B cell (primary cell): ENCODE results near the gene TAT. TPM values are rescaled to one million over a fixed set of nuclear protein-coding genes. Genes with fewer than 3 reads are reported as not detected.
"Not testable (repeated sequence)": the region's sequence is repeated elsewhere in the genome, so short reads cannot be mapped to it uniquely, and the experiment has no call there.

ENCODE experiments used
- ATAC-seq: fragments of 200-7000 bp; cut with Tn5 transposase; one replicate; pipeline ENCODE4 v1.10.0; 2021; ENCODE audit warnings: low read depth, mild to moderate bottlenecking, moderate number of reproducible peaks, moderate library complexity
- CTCF ChIA-PET: fragments of 350-600 bp; sonication (Branson Sonifier 250); formaldehyde crosslinking; loops from one replicate; lab custom pipeline; 2021; ENCODE audit warnings: antibody characterized with exemption, inconsistent platforms; lab: Charles Lee
- POLR2A ChIA-PET: fragments of 350-600 bp; sonication (Branson Sonifier 250); formaldehyde crosslinking; loops from one replicate; lab custom pipeline; 2021; ENCODE audit warnings: antibody characterized with exemption; lab: Charles Lee
- DNase-seq: peaks from one replicate; pipeline ENCODE4 v3.0.0; 2013
- H2AFZ ChIP-seq: 2 replicates; pipeline ENCODE4 v1.6.1; 2012; ENCODE audit warnings: mild to moderate bottlenecking, low read depth, low read length; ENCODE audit not compliant: insufficient read depth, poor library complexity, severe bottlenecking
- H3K27ac ChIP-seq, 2 donors: 1 replicate in 1 of 2; 2 replicates in 1 of 2; pipeline ENCODE4 v1.5.1; 2012 to 2013; ENCODE audit warnings: low read length in 2 of 2, mild to moderate bottlenecking in 2 of 2, moderate library complexity in 1 of 2
- H3K27me3 ChIP-seq, 4 experiments: fragments of 200-600 bp in 1 of 4; sonication (generic) in 1 of 4; replicated peaks in 1 of 4; 1 replicate in 2 of 4; 2 replicates in 2 of 4; pipeline versions ENCODE4 v1.6.1 to v1.7.0; 2013 to 2016; ENCODE audit warnings: low read length in 3 of 4, mild to moderate bottlenecking in 2 of 4, mixed read lengths in 1 of 4, moderate library complexity in 1 of 4; ENCODE audit not compliant: insufficient read depth in 4 of 4, control insufficient read depth in 3 of 4; ENCODE audit errors: control extremely low read depth in 1 of 4
- H3K36me3 ChIP-seq, 2 experiments: replicated peaks in 1 of 2; 1 replicate in 1 of 2; 2 replicates in 1 of 2; pipeline versions ENCODE4 v1.6.1 to v1.7.1; 2013; ENCODE audit warnings: low read length in 1 of 2; ENCODE audit not compliant: insufficient read depth in 2 of 2, control insufficient read depth in 1 of 2; ENCODE audit errors: control extremely low read depth in 1 of 2, extremely low read depth in 1 of 2
- H3K4me1 ChIP-seq, 2 donors: fragments of 200-600 bp in 1 of 2; sonication (generic) in 1 of 2; 1 replicate in 1 of 2; 2 replicates in 1 of 2; pipeline versions ENCODE4 v1.5.1 to v1.6.1; 2013 to 2017; ENCODE audit warnings: low read length in 2 of 2; ENCODE audit not compliant: control insufficient read depth in 2 of 2, insufficient read depth in 2 of 2
- H3K4me2 ChIP-seq: replicated peaks from 2 replicates; pipeline ENCODE3; 2012; ENCODE audit warnings: mild to moderate bottlenecking, low read depth, low read length; ENCODE audit not compliant: poor library complexity, severe bottlenecking
- H3K4me3 ChIP-seq, 5 experiments: fragments of 200-600 bp in 1 of 5; sonication (generic) in 1 of 5; 1 replicate in 3 of 5; 2 replicates in 2 of 5; pipeline versions ENCODE4 v1.5.1 to v1.7.0; 2011 to 2016; ENCODE audit warnings: low read length in 4 of 5, mild to moderate bottlenecking in 4 of 5, low read depth in 2 of 5, control low read depth in 1 of 5, moderate library complexity in 1 of 5; ENCODE audit not compliant: insufficient read depth in 1 of 5; ENCODE audit errors: control extremely low read depth in 1 of 5, extremely low read depth in 1 of 5
- H3K79me2 ChIP-seq: fragments of 200-600 bp; sonication (generic); one replicate; pipeline ENCODE4 v1.6.0; 2016; ENCODE audit warnings: low read length; ENCODE audit not compliant: control insufficient read depth, insufficient read depth
- H3K9ac ChIP-seq: fragments of 200-600 bp; sonication (generic); 2 replicates; pipeline ENCODE4 v1.6.1; 2017; ENCODE audit warnings: mild to moderate bottlenecking, low read length, moderate library complexity
- H3K9me3 ChIP-seq, 3 donors: one replicate each; pipeline versions ENCODE4 v1.6.1 to v1.7.1; 2013; ENCODE audit warnings: low read length in 2 of 3; ENCODE audit not compliant: control insufficient read depth in 2 of 3, insufficient read depth in 1 of 3; ENCODE audit errors: control extremely low read depth in 1 of 3
- H4K20me1 ChIP-seq: 2 replicates; pipeline ENCODE4 v1.6.0; 2012; ENCODE audit warnings: mild to moderate bottlenecking, low read length; ENCODE audit not compliant: insufficient read depth, control insufficient read depth, poor library complexity, severe bottlenecking
- H3K27ac Mint-ChIP-seq: one replicate; pipeline ENCODE4 v1.8.0; 2021; ENCODE audit warnings: mixed read lengths
- H3K27me3 Mint-ChIP-seq: one replicate; pipeline ENCODE4 v1.8.0; 2021; ENCODE audit warnings: mixed read lengths
- H3K4me1 Mint-ChIP-seq: one replicate; pipeline ENCODE4 v1.8.0; 2021; ENCODE audit warnings: mixed read lengths
- H3K4me3 Mint-ChIP-seq: one replicate; pipeline ENCODE4 v1.8.0; 2021; ENCODE audit warnings: mixed read lengths
- H3K9me3 Mint-ChIP-seq: one replicate; pipeline ENCODE4 v1.8.0; 2022; ENCODE audit warnings: mixed read lengths; ENCODE audit not compliant: insufficient read depth
- EZH2 ChIP-seq: IDR thresholded peaks from 2 replicates; pipeline ENCODE4 v1.6.1; 2012; ENCODE audit warnings: borderline replicate concordance, low read depth, mild to moderate bottlenecking, moderate library complexity, low read length; ENCODE audit not compliant: insufficient read depth, poor library complexity, severe bottlenecking
- WGBS: methylation state at CpG from one replicate; pipeline ENCODE4 v1.1.5; 2013; ENCODE audit warnings: missing lambda C conversion rate; ENCODE audit not compliant: insufficient coverage; 5-methylcytosine and 5-hydroxymethylcytosine counted together
- intact Hi-C: fragments of 100-400 bp; cut with micrococcal nuclease; formaldehyde crosslinking; loops from one replicate; pipeline ENCODE4 v1.10.0; 2022
- polyA plus RNA-seq: library from polyadenylated mRNA; depleted of rRNA; stranded (reverse); fragments of >200 nt; gene quantifications from 2 replicates; pipeline ENCODE4 v1.2.3, GENCODE V29; 2012
- total RNA-seq, 2 donors: library from RNA; stranded (reverse); fragments of 120-200 nt in 1 of 2; gene quantifications; 1 replicate in 1 of 2; 2 replicates in 1 of 2; pipeline versions ENCODE4 v1.2.3 to v1.2.4, GENCODE V29; 2013 to 2022
- TF ChIP-seq, protein P1 (sequence below): fragments of 200-600 bp; IDR thresholded peaks from one replicate; pipeline ENCODE4 v1.8.0; 2022; ENCODE audit warnings: antibody characterized with exemption, mild to moderate bottlenecking

Gene TAT
- total and polyA plus RNA-seq, 2 donors (not counting 1 experiment from before 2014, with no cell fraction given), result not detected

- H3K9me3 ChIP-seq, result no peaks in the 10 kb centered on the region
- no peaks in the 10 kb centered on the region for H4K20me1 ChIP-seq
- TF ChIP-seq, protein P1, sequence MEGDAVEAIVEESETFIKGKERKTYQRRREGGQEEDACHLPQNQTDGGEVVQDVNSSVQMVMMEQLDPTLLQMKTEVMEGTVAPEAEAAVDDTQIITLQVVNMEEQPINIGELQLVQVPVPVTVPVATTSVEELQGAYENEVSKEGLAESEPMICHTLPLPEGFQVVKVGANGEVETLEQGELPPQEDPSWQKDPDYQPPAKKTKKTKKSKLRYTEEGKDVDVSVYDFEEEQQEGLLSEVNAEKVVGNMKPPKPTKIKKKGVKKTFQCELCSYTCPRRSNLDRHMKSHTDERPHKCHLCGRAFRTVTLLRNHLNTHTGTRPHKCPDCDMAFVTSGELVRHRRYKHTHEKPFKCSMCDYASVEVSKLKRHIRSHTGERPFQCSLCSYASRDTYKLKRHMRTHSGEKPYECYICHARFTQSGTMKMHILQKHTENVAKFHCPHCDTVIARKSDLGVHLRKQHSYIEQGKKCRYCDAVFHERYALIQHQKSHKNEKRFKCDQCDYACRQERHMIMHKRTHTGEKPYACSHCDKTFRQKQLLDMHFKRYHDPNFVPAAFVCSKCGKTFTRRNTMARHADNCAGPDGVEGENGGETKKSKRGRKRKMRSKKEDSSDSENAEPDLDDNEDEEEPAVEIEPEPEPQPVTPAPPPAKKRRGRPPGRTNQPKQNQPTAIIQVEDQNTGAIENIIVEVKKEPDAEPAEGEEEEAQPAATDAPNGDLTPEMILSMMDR, result no peak
- TF ChIP-seq EZH2, result no peak
- H3K79me2 ChIP-seq, result no peaks in the 10 kb centered on the region
- no peak overlapping the region for H3K27ac ChIP-seq
- H3K4me2 ChIP-seq, result no peak overlapping the region
- H3K9ac ChIP-seq, result no peak overlapping the region
- DNase-seq (no peak), ATAC-seq (no peak)
- intact Hi-C loops, result no loop called here
- Mint-ChIP-seq H3K27ac (no peak overlapping the region), H3K9me3 (no peaks in the 10 kb centered on the region), H3K4me1 (no peaks in the 10 kb centered on the region), H3K4me3 (no peak overlapping the region), H3K27me3 (no peaks in the 10 kb centered on the region)
- H3K36me3 ChIP-seq, result no peaks in the 10 kb centered on the region
- H3K27me3 ChIP-seq, result no peaks in the 10 kb centered on the region
- POLR2A ChIA-PET, result no interaction called here
- no peak overlapping the region for H2AFZ ChIP-seq
- WGBS, result 84% methylated on average over 8 of the region's 8 CpGs
- no peaks in the 10 kb centered on the region for H3K4me1 ChIP-seq
- no peak overlapping the region for H3K4me3 ChIP-seq
- CTCF ChIA-PET, result no interaction called here
These were observed 23.9 kb upstream of the TAT start for GRCh38 chr16:71600822-71601221.

DNA sequence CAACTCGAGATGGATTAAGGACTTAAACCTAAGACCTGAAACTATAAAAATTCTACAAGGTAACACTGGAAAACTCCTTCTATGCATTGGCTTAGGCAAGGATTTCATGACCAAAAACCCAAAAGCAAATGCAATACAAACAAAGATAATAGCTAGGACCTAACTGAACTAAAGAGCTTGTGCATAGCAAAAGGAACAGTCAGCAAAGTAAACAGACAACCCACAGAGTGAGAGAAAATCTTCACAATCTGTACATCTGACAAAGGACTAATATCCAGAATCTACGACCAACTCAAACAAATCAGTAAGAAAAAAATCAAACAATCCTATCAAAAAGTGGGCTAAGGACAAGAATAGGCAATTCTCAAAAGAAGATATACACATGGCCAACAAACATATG, 21.5 kb upstream of the TAT start:
- H3K79me2 ChIP-seq, H2AFZ ChIP-seq, H3K27ac Mint-ChIP-seq, H3K4me3 ChIP-seq, H3K27me3 ChIP-seq, H4K20me1 ChIP-seq, H3K4me3 Mint-ChIP-seq, intact Hi-C loops, H3K4me2 ChIP-seq, H3K9me3 Mint-ChIP-seq, H3K27ac ChIP-seq, H3K9ac ChIP-seq, H3K4me1 ChIP-seq, H3K27me3 Mint-ChIP-seq, H3K9me3 ChIP-seq, DNase-seq, H3K36me3 ChIP-seq, H3K4me1 Mint-ChIP-seq, ATAC-seq, POLR2A ChIA-PET: not testable (repeated sequence)
- 90% methylated on average over 2 of the region's 2 CpGs for WGBS
- CTCF ChIA-PET, result interaction anchor here (1.4 to 1.7 kb wide), 2 partner anchors 12 to 33 kb away, joined by 3 to 7 read pairs; no protein-coding TSS in a partner anchor

DNA sequence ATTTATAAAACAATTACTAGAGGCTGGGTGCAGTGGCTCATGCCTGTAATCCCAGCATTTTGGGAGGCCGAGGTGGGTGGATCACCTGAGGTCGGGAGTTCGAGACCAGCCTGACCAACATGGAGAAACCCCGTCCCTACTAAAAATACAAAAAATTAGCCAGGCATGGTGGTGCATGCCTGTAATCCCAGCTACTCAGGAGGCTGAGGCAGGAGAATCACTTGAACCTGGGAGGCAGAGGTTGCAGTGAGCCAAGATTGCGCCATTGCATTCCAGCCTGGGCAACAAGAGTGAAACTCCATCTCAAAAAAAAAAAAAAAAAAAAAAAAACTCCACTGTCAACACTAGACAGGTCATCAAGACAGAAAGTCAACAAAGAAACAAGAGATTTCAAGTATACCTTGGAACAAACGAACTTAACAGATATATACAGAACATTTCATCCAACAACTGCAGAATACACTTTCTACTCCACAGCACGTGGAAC, 18.5 kb upstream of the TAT start:
- H2AFZ ChIP-seq, H3K4me2 ChIP-seq, H3K27ac Mint-ChIP-seq, DNase-seq, H3K4me3 ChIP-seq, H3K79me2 ChIP-seq, intact Hi-C loops, ATAC-seq, H3K36me3 ChIP-seq, H3K9ac ChIP-seq, H3K27ac ChIP-seq, H3K4me1 Mint-ChIP-seq, H3K4me3 Mint-ChIP-seq, H3K9me3 ChIP-seq, H3K4me1 ChIP-seq, H3K9me3 Mint-ChIP-seq, H4K20me1 ChIP-seq, H3K27me3 ChIP-seq, POLR2A ChIA-PET: not testable (repeated sequence)
- WGBS, result 100% methylated on average over 1 of the region's 7 CpGs
- peaks cover 20% of the 10 kb centered on the region for H3K27me3 Mint-ChIP-seq
- CTCF ChIA-PET, result interaction anchor here (0.9 to 1.0 kb wide), 2 partner anchors 16 kb away, joined by 3 to 5 read pairs; no protein-coding TSS in a partner anchor
